COLO829 (cell line): ENCODE data around the gene PCDH10.

Experiments
- DNase-seq: peaks from one replicate; pipeline ENCODE4 v3.0.0; 2012; ENCODE audit warnings: low spot score

PCDH10 gene, protein sequence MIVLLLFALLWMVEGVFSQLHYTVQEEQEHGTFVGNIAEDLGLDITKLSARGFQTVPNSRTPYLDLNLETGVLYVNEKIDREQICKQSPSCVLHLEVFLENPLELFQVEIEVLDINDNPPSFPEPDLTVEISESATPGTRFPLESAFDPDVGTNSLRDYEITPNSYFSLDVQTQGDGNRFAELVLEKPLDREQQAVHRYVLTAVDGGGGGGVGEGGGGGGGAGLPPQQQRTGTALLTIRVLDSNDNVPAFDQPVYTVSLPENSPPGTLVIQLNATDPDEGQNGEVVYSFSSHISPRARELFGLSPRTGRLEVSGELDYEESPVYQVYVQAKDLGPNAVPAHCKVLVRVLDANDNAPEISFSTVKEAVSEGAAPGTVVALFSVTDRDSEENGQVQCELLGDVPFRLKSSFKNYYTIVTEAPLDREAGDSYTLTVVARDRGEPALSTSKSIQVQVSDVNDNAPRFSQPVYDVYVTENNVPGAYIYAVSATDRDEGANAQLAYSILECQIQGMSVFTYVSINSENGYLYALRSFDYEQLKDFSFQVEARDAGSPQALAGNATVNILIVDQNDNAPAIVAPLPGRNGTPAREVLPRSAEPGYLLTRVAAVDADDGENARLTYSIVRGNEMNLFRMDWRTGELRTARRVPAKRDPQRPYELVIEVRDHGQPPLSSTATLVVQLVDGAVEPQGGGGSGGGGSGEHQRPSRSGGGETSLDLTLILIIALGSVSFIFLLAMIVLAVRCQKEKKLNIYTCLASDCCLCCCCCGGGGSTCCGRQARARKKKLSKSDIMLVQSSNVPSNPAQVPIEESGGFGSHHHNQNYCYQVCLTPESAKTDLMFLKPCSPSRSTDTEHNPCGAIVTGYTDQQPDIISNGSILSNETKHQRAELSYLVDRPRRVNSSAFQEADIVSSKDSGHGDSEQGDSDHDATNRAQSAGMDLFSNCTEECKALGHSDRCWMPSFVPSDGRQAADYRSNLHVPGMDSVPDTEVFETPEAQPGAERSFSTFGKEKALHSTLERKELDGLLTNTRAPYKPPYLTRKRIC

DNA sequence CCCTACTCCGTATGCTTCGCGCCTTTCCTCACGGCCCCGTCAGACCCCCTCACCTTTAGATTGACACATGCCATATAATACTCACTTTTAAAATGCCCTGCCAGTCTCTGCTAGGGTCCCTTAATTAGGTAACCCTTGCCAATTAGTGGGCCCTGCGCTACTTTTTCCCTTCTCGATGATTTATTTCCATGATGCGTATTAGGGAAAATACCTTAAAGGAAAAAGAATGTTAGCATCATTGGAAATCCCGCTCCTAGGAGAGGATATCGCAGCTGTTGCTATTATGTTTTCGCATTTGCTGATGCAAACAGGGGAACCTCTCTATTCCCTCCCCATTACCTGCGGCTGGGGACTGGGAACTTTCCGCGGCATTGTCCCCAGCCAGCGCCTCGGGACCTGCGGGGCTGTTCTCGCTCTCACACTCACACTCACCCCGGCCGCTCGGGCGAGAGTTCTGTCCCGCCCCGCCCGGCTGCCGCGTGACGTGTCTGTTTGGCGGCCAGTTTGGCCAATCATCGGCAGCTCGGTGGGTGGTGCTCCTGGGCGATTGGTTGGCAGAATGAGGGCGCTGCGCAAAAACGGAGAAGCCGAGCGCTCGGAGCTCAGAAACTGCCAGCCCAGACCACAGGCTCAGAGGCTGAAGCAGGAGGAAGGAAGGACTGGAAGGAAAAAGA is at the start of gene PCDH10:
Gene PCDH10 (plus strand): TSS at position 605 of the 674 bp plus-strand sequence. CDS start 847 bp downstream, outside the sequence.
- DNase-seq = peak; percentile 87

- DNase-seq = no peak
Observed at GRCh38 chr4:133102043-133102442, 47.1 kb upstream of the PCDH10 start.

GRCh38 chr4:133102612-133103409 is 46.3 kb upstream of the PCDH10 start:
- no peak for DNase-seq

DNA sequence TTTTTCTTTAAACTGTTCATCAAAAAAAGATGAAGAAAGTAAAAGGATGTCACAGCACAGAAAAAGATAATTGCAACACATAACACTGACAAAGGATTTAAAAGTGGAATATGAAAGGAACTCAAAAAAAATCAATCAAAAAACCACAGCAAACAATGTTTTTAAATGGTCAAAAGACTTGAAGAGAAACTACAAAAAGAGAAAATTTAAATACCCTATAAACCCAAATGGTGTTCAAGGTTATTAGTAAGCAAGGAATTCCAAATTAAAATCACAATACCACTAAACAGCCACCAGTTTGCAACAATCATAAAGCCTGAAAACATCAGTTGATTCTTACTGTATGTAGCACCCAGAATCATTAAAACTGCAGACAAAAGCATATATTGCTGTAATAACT is 36.5 kb upstream of the PCDH10 start:
- no peak for DNase-seq

DNA sequence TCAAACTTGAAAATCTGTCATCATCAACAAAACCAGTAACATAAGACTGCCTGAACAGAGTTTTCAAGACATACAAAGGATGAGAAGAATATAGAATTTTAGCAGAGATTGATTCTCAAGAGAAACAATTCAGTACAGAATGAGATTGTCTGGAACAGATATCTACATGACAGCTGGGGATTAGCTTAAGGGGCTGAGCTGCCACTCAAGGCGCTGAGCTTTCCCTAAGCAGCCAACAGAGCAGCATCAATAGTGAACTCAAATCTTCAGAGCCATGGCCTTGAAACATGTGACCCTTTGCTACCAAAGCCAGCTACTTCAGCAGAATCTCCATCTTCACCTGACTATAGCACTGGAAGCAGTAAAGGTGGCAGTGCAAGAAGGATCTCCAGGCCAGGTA is 24.3 kb upstream of the PCDH10 start:
- no peak for DNase-seq

DNA sequence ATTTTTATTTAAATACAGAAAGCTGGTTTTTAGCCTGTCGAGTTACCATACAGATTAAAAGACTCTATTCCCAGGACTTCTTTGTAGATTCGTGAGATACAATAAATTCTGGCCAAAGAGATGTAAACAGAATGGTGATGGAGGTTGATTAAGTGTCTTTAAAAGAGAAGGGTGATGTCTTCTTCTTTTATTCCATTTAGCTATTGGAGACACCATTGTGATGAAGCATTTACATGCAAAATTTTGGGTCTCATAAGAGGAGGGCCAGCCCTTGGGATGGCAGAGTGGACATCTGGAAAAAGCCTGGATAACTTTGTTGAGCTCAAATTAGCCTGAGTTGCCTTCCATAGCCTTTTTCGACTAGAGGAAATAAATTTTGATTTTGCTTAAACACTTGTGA is 21.6 kb upstream of the PCDH10 start:
- DNase-seq = no peak

- no peak for DNase-seq
Observed at GRCh38 chr4:133129237-133129636, 19.9 kb upstream of the PCDH10 start.

GRCh38 chr4:133130171-133130570 is 18.9 kb upstream of the PCDH10 start:
- DNase-seq = no peak

DNA sequence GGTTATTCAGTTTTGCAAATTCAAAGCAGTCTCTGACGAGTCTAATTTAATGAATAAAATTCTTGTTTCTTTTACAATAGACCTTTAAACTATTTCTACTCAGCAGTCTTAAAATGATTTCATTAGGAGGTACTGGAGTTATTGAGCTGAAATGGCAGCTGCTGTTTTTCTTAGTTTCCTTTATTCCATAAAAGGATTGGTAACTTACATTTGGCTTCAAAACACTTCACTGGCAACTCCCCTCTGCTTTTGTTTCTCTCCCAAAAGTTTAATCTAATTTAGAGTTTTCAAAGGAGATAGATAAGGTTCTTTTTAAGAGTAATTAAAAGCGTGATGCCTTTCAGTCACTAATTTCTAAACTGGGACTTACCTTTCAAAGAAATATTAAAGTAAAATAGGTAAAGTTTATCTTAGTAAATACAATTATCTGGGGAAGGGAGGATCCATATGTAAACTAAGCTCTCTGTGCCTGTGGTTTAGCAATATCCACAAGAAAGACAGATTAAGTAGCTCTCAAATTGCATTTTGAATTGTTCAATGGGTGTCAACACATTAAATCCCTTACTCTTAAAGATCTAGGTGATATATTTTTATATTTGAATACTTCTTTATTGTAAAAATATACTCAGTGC is 17.1 kb upstream of the PCDH10 start:
- peak; percentile 13 for DNase-seq

- no peak for DNase-seq
Observed at GRCh38 chr4:133136833-133137232, 12.3 kb upstream of the PCDH10 start.

GRCh38 chr4:133137571-133137970 is 11.5 kb upstream of the PCDH10 start:
- DNase-seq = no peak

DNA sequence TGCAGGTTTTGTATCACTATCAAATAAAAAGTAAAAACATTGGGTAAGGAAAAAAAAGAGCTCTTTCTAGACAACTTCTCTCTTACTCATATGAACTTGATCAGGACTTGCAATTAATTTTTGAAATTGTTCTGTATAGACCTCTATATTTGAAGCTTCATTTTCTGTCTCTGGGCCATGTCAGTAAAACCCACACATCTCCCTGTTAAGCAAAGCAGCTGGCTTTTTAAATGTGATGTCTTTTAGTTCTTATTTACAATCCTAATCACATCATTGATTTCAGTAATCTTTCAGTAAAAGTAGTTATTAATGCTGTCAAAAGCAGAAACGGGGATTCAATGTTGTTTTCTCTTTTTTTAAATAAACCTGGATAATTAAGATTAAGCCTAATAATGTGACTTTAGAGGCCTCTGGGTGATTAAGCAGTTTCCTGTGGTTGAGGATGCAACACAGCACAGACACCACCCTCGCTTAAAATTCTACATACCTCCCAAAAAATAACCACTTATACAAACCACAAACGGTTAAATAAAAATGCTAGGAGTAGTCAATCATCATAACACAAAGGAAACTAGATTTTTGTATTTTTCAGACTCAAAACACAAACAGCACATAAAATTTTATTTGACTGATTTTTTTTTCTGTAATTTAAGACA is 5.2 kb upstream of the PCDH10 start:
- DNase-seq = no peak

- DNase-seq = no peak
Observed at GRCh38 chr4:133145241-133145640, 3.9 kb upstream of the PCDH10 start.

DNA sequence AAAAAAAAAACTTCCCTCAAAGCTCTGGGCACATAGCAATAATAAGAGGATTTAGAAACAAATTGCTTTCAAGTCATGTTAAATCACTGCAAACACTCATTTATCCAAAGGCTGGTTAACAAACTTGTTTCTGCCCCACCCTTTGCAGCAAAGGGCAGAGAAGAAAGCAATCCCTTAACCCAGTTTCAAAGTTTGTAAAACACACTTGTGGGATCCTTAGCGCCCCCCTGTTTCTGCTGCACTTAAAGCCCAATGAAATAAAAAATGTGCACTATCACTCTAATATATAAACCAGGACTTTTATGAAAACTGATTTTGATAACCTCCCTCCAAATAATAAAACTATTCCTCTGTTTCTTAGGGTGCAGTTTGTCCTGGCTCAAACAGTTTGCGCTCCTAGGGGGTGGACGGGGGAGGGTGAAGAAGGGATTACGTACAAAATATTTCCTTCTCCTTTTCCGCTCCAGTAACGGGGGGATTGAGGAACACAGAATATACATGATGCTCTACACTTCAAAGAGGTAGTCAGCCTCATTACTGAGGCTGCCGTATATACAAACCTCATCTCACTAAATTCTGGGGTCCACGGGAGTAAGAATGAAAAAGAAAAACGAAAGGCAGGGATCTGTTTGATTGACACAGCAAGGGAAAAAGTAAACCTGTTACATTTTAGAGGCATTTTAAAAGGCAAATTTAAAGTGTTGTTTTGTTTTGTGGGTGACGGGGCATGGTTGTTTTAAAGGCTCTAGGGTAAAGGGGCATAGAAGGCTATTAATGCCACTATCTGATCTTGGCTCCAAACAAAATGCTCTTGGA is 3.1 kb upstream of the PCDH10 start:
- no peak for DNase-seq

GRCh38 chr4:133146574-133147241 is 2.4 kb upstream of the PCDH10 start:
- DNase-seq = peak; percentile 24

GRCh38 chr4:133147286-133147821 is 1.7 kb upstream of the PCDH10 start:
- no peak for DNase-seq

GRCh38 chr4:133147921-133148689 is 989 bp upstream of the PCDH10 start:
- no peak for DNase-seq

- DNase-seq = no peak
Observed at GRCh38 chr4:133149364-133149695, 236 bp downstream of the PCDH10 start.
